OCI-LY1 (cell line): Measurements from ENCODE around the gene EGFL6.

Experiments used
- CTCF ChIP-seq: fragments of 200-600 bp; sonication (generic), shearing (Covaris generic); IDR thresholded peaks from 2 replicates; pipeline ENCODE4 v1.5.1; 2017; ENCODE audit warnings: mild to moderate bottlenecking, antibody characterized with exemption, low read length, moderate library complexity, mixed read lengths
- EZH2 ChIP-seq: fragments of 200-600 bp; sonication (generic), shearing (Covaris generic); IDR thresholded peaks from 2 replicates; pipeline ENCODE4 v1.8.0; 2017; ENCODE audit warnings: borderline replicate concordance, mixed run types, mild to moderate bottlenecking, antibody characterized with exemption, low read length, moderate library complexity, mixed read lengths

- TF ChIP-seq CTCF (no peak), EZH2 (no peak)
Measured at GRCh38 chrX:13662355-13662791, 93.0 kb downstream of the EGFL6 start.
